ENCODE results near the gene MT1A. TPM values are rescaled to one million over a fixed set of nuclear protein-coding genes. Genes with fewer than 3 reads are reported as not detected.

MT1A gene
- total RNA-seq, result 2.9 TPM

DNA sequence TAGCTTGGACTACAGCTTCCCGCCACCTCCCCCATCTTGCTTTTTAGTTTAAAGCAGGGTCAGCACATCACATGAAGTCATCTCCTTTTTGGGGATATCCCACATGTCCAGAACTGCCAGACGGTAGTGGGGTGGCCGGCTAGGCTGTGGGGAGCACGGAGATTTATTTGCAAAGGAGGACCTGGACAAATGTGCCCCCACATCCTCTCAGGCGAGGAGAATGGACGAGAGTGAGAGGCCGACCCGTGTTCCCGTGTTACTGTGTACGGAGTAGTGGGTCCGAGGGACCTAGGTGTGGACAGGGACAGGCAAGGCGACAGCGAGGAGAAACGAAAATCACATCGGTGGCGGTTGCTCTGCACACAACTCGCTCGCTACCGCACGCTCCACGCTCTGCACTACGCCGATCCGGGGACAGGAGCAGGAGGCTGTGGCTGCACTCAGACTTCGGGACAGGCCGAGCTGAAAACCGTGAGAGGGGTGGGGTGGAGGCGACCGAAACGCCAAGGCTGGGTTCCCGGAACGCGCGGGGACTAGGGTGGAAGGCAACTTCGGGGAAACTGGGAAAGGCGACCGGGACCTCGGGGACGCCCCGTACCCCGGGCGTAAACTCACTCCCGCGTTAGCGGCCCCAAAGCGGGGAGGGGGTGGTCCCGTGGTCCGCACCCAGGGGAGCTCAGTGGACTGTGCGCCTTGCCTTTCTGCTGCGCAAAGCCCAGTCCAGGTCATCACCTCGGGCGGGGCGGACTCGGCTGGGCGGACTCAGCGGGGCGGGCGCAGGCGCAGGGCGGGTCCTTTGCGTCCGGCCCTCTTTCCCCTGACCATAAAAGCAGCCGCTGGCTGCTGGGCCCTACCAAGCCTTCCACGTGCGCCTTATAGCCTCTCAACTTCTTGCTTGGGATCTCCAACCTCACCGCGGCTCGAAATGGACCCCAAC, at the start of gene MT1A:
MT1A (plus strand) TSS at position 853 of the 937 bp plus-strand sequence; CDS start at position 926, 73 bp downstream.
- ATAC-seq, result peak; percentile 36

DNA sequence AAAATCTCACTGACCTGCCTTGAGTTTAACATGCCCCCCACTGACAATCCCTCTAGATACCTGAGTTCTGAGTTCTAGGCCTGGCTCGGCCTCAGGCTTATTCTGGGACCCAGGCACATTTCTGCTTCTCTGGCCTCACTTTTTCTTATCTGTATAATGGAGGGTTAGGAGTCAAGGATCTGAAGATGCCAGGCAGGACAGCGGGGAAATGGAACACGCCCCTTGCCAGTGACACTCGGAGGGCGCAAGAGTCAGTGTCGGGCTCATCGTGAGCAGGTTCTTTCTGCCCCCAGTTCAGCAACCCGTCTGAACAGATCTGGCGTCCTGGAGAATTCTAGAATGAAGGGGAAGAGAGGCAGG, 49.7 kb upstream of the MT1A start:
- ATAC-seq, result no peak

DNA sequence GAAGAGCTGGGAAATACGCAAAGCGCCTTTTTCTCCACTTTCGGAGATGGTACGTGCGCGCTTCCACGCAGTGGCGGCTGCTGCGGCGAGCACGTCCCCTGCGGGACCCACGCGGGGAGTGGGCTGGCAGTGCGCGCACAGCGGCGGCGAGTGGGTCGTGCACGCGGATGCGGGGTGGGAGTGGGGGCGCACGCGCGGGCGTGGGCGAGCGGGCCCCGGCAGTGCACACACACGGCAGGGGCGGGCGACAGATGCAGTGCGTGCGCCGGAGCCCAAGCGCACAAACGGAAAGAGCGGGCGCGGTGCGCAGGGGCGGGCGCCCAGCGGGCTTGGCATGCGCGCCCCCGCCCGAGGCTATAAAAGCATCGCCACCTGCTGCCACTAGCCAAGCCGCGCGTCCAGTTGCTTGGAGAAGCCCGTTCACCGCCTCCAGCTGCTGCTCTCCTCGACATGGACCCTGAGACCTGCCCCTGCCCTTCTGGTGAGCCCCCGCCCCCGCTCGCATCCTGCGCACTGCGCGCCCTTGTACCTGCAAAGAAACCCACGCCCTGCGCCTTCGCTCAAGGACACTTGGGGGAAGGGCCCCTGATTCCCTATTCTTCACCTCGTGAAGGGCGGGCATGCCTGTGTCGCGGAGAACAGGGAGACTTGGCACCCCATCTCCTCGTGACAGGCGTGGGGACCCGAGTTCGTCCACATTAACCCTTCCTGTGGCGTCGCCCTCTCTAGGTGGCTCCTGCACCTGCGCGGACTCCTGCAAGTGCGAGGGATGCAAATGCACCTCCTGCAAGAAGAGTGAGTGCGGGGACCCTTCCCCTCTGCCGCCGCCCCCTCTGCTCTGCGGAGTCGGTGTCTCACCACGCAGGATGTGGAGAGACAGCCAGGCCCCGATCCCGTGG, 49.1 kb upstream of the MT1A start, which contains the start of gene MT3:
MT3 (plus strand) TSS at position 388 of the 899 bp plus-strand sequence; CDS start at position 451, 63 bp downstream.
- ATAC-seq, result peak; percentile 27

DNA sequence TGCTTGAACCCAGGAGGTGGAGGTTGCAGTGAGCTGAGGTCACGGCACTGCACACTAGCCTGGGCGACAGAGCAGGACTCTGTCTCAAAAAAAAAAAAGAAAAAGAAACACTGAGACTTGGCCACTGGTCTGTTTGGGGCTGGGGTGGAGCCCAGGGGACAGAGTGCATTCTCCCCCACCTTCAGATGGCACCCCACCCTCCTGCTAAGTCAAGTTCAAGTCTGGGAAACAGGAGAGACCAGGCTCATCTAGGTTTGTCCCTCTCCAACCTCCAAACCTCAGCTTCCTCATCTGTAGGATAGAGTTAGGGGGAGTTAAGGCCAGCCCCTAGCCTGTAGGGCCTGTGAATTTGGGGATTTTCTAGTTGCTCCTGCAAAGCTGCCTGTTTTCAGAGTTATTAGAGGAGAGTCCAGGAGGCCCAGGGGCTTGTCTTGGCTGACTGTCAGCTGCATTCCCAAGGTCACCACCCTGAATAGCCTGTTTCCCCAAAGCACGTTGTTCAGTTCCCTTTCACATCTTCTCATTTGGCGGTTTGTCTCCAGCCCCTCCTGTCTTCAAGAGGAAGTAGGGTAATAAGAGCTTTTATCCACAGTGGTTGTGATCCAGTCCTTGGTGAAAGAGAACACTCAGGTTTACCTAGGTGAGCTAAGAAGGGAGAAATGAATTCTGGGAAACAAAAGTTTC, 46.9 kb upstream of the MT1A start:
- ATAC-seq, result no peak

DNA sequence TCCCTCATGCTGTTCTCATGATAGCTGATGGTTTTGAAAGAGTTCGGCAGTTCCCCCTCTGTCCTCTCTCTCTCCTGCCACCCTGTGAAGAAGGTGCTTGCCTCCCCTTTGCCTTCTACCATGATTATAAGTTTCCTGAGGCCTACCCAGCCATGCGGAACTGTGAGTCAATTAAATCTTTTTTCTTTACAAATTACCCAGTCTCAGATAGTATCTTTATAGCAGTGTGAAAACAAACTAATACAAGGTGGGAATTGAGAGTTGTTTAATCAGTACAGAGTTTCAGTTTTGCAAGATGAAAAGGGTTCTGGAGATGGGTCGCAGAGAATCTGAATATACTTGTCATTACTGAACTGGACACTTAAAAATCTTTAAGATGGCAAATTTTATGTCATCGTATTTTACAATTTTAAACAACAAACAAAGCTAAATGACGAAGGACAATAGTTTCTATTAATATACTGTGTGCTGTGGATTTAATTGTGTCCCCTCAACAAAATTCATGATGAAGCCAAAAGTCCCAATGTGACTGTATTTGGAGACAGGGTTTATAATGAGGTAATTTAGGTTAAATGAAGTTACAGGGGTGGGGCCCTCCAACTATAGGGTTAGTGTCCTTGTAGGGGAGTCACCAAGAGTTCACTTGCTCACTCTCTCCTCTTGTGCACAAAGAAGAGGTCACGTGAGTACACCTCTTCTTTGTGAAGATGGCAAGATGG, 44.7 kb upstream of the MT1A start:
- ATAC-seq, result no peak

DNA sequence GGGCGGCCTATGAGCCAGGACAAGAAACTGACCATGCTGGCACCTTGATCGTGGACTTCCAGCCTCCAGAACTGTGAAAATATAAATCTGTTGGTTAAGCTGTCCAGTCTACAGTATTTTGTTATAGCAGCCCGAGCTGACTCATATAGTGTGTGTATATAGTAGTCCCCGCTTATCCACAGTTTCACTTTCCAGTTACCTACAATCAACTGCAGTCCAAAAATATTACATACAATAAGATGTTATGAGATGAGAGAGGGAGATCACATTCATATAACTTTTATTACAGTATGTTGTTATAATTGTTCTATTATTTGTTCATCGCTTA, 44.2 kb upstream of the MT1A start:
- ATAC-seq, result no peak

DNA sequence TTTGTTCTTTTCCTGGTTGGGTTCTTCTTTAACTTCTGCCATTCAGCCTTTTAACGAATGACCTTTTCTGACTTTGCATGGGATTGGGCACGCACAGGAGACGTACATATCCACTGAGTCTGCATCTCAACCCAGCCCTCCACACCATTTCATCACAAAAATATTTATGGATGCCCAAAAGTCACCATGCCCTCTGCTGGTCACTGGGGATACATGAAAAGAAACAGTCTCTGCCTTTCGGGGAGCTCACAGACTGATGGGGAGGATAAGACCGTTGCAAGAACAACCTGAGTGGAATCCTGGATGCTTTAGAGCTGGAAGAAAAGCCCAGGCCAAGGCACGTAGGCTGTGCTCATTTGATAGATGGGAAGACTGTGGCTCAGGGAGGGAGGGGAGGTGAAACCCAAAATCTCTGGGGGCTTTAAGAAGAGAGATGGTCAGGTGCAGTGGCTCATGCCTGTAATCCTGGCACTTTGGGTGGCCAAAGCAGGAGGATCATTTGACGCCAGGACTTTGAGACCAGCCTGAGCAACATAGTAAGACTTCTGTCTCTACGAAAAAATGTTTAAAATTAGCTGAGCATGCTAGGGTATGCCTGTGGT, 38.0 kb upstream of the MT1A start:
- ATAC-seq, result peak; percentile 63

DNA sequence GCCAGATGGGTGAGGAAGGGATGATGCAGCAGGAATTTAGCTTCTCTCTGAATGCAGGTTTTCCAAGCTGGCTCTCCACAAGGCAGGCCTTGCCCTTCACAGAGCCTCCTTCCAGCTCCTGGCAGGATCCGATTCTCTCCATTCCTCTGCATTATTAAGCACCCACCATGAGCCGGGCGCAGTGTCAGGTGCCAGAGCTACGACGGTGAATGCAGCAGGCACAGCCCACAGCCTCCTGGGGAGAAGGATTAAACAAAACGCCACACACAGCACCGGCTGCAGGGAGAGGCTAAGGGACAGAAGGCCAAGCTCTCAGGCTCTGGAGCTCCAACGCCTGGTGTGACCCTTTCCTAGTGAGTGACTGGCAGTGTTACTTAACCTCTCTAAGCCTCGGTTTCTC, 37.1 kb upstream of the MT1A start:
- ATAC-seq, result no peak

DNA sequence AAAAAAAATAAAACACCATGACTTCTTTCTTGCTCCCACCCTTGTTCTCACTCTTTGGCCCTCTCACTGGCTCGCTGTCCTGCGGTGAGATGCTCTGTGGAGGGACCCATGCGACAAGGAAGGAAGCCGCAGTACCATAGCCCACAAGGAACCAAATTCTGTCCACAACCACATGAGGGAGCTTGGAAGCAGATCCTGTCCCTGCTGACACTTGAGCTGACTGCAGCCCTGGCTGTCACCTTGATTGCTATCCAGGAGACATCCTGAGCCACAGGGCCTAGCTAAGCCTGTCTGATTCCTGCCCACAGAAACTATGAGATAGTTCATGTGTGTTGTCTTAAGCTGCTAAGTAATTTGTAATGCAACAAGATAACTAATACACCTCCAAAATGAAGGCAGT, 34.9 kb upstream of the MT1A start:
- no peak for ATAC-seq

DNA sequence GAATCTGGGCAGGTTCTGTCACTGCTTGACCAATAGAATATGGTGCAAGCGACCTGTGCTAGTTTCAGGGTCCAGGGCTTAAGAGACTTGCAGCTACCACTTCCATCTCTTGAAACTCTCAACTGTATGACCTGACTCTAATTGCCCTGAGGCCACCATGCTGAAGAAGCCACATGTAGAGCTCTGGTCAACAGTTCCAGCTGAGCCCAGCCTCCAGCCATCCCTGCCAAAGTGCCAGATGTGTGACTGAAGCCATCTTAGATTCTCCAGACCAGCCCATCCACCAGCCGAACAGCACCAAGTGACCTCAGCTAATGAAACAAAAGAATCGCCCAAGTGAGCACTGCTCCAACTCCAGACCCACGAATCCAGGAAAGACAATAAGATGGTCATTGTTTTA, 33.5 kb upstream of the MT1A start:
- ATAC-seq, result no peak

DNA sequence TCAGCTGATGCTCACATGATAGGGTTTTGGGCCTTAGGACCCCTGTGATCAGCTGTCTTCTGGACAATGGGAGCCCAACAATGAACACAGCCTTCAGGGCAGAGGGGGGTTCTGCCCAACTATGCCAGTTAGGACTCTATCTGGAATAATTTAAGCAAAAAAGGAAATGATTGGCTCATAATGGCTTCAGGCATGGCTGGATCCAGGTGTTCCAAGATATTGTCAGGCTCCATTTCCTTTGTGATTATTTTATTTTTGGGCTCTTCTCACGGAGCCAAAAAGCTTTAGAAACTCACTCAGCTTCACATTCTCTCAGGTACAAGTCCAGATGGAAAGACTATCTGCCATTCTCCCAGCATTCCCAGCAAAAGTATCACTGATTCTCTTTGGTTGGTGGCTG, 33.0 kb upstream of the MT1A start:
- ATAC-seq, result no peak

DNA sequence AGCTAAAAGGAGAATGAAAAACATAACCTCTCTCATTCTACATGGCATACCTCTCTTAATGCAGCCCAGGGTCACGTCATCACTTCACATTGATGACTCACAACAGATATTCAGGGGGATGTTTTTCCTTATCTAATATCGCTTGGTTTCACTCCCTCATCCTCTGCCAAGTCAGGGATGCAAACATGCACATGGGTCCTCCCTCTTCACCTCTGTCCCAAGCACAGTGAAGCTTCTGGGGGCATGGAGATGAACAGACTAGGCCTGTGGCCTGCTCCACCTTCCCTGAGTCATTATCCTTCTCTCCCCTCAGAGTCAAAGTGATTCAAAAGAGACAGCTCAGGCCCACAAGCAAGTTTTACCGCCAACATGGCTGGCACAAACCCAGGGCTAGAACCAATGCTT, 32.4 kb upstream of the MT1A start:
- no peak for ATAC-seq

DNA sequence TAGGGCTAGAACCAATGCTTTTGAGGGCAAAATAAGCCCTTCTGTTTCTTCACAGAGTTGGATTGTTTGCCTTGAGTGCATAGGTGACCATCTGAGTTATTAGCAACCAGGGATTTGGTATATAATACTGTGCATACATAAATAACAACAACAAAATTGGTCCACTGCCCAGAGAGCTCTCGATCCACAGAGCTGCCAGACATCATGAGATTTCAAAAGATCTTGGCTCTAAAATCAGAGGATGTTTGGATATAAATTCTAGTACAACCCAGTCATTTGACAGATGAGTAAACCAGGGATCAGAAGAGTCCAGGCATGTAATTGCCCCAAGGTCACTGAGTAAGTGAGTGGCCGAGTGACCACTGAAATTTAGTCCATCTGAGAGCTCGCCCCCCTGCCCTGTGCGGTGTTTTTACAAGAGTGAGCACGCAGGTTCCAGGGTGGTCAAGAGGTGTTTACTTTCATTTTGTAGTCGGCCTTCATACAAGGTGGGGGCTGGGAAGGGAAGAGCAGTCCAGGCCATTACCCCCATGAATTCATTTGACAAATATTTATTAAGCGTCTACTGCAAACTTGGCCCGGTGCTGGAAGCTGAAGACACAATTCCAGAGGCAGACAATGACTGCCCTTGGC, 31.9 kb upstream of the MT1A start:
- ATAC-seq, result no peak

DNA sequence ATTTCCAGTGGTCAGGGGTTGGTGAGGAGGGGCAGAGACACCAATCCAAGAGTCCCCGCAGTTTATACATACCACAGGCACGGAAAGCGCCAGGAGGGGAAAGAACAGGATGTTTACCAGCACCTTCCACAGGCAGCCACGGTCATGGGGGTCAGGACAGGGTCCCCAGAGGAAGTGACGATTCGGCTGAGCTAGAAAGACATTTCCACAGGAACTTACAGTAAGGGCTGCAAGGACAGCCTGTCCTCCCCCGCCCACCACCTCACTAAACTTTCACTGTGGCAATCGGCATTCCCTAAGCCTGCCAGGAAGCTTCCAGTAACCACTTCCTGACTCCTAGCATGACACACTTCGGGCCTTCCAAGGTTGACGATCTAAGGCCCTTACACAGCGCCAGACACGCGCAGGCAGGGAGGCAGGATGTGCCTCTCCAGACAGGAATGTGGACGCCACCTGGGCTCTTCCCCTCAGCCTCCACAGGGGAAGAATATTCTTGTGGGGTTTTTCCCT, 31.3 kb upstream of the MT1A start:
- ATAC-seq, result peak; percentile 65

DNA sequence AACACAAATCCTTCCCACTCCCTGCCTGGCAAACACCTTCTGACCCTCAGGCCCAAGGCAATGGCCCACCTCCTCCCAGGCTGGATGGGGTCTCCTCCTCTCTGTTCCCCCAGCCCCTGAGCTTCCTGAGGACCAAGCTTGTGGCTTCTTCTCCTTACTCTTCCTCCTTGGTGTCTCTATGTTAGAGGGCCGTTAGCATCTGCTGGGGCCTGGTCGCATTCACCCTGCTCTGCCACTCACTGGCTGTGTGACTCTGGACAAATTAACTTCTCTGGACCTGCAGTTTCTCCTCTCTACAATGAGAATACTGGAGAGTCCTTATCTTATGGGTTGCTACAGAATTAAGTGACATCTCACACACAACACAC, 30.8 kb upstream of the MT1A start:
- no peak for ATAC-seq

DNA sequence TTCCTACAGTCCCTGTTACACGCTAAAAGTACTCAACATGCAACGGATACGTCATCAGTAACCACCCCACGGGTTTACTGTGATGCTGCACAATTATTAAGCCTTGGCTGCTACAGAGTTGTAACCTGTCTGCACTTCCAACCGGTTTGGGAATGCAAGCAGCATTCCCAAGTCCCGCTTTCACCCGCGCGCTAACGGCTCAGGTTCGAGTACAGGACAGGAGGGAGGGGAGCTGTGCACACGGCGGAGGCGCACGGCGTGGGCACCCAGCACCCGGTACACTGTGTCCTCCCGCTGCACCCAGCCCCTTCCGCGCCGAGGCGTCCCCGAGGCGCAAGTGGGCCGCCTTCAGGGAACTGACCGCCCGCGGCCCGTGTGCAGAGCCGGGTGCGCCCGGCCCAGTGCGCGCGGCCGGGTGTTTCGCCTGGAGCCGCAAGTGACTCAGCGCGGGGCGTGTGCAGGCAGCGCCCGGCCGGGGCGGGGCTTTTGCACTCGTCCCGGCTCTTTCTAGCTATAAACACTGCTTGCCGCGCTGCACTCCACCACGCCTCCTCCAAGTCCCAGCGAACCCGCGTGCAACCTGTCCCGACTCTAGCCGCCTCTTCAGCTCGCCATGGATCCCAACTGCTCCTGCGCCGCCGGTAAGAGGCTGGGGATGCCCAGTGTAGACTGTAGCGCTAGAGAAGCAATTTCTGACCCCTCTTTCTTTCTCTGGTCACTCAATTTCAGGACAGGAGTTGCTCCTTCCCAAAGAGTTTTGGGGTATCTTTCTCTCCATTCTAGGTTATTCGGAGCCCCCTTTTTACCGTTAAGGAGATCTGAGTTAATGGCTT, 30.2 kb upstream of the MT1A start, which contains the start of gene MT2A:
MT2A (plus strand) TSS at position 542 of the 833 bp plus-strand sequence; CDS start at position 614, 72 bp downstream.
- peak; percentile 90 for ATAC-seq

DNA sequence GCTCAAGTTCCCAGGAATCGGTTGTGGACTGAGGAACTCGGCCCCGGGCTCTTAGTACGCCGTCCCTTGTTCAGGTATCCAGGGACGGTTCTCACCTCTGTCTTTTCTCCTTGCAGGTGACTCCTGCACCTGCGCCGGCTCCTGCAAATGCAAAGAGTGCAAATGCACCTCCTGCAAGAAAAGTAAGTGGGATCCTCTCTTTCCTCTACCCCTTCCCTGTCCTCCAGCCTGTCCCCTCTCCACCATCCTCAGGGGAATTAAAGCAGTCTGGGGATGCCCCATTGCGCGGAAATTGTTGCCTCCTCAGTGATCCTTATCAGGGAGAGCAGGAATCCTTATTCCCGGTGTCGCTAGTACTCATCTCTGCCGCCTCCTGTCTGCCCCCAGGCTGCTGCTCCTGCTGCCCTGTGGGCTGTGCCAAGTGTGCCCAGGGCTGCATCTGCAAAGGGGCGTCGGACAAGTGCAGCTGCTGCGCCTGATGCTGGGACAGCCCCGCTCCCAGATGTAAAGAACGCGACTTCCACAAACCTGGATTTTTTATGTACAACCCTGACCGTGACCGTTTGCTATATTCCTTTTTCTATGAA, 29.5 kb upstream of the MT1A start:
- ATAC-seq, result no peak

DNA sequence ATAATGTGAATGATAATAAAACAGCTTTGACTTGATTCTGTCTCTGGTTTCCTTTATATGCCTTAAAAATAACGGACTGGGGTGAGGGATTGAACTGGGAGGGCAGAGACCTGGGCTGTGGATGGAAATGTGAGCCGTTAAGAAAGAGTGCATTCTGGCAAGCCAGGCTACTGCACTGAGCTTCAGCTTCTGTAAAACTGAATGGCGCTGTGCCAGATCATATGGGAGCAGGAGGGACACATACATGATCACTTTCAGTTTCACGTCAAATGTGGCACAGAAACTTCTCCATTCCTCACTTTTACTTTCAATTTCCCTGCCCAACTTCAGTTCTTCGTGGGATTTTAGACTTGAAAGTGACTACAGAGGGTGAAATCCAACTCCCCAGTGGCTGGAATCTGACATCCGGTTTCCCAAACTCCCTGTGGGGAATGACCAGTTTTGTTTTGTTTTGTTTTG, 29.0 kb upstream of the MT1A start:
- ATAC-seq, result no peak

DNA sequence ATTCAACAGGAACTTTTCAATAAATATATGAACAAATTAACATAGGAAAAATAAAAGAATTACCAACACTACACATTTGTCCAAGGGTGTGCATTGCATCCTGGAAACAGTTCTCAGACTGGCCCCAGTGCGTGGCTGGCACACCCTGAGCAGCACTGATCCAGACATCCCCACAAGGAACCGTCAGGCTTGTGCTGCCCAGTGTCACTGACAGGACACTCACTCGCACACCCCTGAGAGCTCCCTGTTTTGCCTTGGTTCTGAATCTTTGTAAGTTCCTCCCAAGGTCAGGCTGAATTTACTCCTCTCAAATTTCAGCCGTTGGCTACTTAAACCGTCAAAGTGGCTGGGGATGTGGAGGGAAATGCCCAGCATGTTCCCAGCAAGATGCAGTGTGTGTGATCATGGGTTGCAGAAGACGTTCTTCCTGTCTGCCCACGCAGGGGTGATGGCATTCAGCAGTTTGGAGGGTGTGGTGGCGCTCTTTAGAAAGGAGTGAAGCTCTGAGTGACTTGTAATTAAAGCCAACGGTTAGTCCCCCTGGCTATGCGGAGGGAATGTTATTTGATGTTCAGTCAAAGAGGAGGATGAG, 28.4 kb upstream of the MT1A start:
- ATAC-seq, result peak; percentile 34

Measured in esophagus mucosa (tissue), 1 donor.